Measurements from ENCODE around the gene YPEL2. TPM values are rescaled to one million over a fixed set of nuclear protein-coding genes. Genes with fewer than 3 reads are reported as not detected.

The YPEL2 gene
- total RNA-seq, 2 donors from 2014 or later: 12.8 to 40.3 TPM

GRCh38 chr17:59431601-59432000 is 100.1 kb downstream of the YPEL2 start:
- Histone ChIP-seq H3K4me1 (replicated peaks) (no peaks in the 10 kb centered on the region), H3K9me3 (no peaks in the 10 kb centered on the region), H3K36me3 (no peaks in the 10 kb centered on the region), H3K4me3 (no peak overlapping the region), H3K27me3 (replicated peaks; ENCODE audit: insufficient read depth) (no peaks in the 10 kb centered on the region), H3K27ac (no peak overlapping the region)
- no peak for TF ChIP-seq POLR2AphosphoS5 (IDR thresholded peaks at IDR 0.05)
- no peak for TF ChIP-seq CTCF (IDR thresholded peaks at IDR 0.05)
- no peak for TF ChIP-seq POLR2A (IDR thresholded peaks at IDR 0.05)
- no peak for DNase-seq (ENCODE audit: low spot score)
- intact Hi-C loops (cut with DNase I): no loop called here

- TF ChIP-seq CTCF (IDR thresholded peaks at IDR 0.05): no peak
- TF ChIP-seq POLR2AphosphoS5 (IDR thresholded peaks at IDR 0.05): no peak
- TF ChIP-seq POLR2A (IDR thresholded peaks at IDR 0.05): no peak
- no peak overlapping the region for H3K4me3 ChIP-seq
- H3K9me3 ChIP-seq: no peaks in the 10 kb centered on the region
- no peaks in the 10 kb centered on the region for H3K36me3 ChIP-seq
- no peak overlapping the region for H3K27ac ChIP-seq
- no peak for DNase-seq (ENCODE audit: low spot score)
- intact Hi-C loops (cut with DNase I): no loop called here
- 70% methylated on average over 1 of the region's 1 CpG for WGBS
- H3K4me1 ChIP-seq (replicated peaks): no peaks in the 10 kb centered on the region
- no peaks in the 10 kb centered on the region for H3K27me3 ChIP-seq (replicated peaks; ENCODE audit: insufficient read depth)
Measured at GRCh38 chr17:59432657-59433056, 101.2 kb downstream of the YPEL2 start.

GRCh38 chr17:59433586-59433985 is 102.1 kb downstream of the YPEL2 start:
- 79% methylated on average over 2 of the region's 2 CpGs for WGBS
- no peaks in the 10 kb centered on the region for H3K4me1 ChIP-seq (replicated peaks)
- intact Hi-C loops (cut with DNase I): no loop called here
- no peak overlapping the region for H3K27ac ChIP-seq
- no peaks in the 10 kb centered on the region for H3K36me3 ChIP-seq
- no peak for DNase-seq (ENCODE audit: low spot score)
- no peak overlapping the region for H3K4me3 ChIP-seq
- TF ChIP-seq CTCF (IDR thresholded peaks at IDR 0.05) (no peak), POLR2AphosphoS5 (IDR thresholded peaks at IDR 0.05) (no peak), POLR2A (IDR thresholded peaks at IDR 0.05) (no peak)
- no peaks in the 10 kb centered on the region for H3K9me3 ChIP-seq
- H3K27me3 ChIP-seq (replicated peaks; ENCODE audit: insufficient read depth): no peaks in the 10 kb centered on the region

GRCh38 chr17:59434429-59434828 is 103.0 kb downstream of the YPEL2 start:
- 81% methylated on average over 3 of the region's 3 CpGs for WGBS
- Histone ChIP-seq H3K4me3 (no peak overlapping the region), H3K4me1 (replicated peaks) (no peaks in the 10 kb centered on the region), H3K9me3 (no peaks in the 10 kb centered on the region), H3K27ac (no peak overlapping the region), H3K36me3 (no peaks in the 10 kb centered on the region), H3K27me3 (replicated peaks; ENCODE audit: insufficient read depth) (no peaks in the 10 kb centered on the region)
- TF ChIP-seq POLR2A (IDR thresholded peaks at IDR 0.05): no peak
- TF ChIP-seq CTCF (IDR thresholded peaks at IDR 0.05): no peak
- TF ChIP-seq POLR2AphosphoS5 (IDR thresholded peaks at IDR 0.05): no peak
- no peak for DNase-seq (ENCODE audit: low spot score)
- intact Hi-C loops (cut with DNase I): no loop called here

GRCh38 chr17:59435238-59435637 is 103.8 kb downstream of the YPEL2 start:
- H3K36me3 ChIP-seq: no peaks in the 10 kb centered on the region
- H3K9me3 ChIP-seq: no peaks in the 10 kb centered on the region
- intact Hi-C loops (cut with DNase I): no loop called here
- TF ChIP-seq POLR2AphosphoS5 (IDR thresholded peaks at IDR 0.05) (no peak), POLR2A (IDR thresholded peaks at IDR 0.05) (no peak), CTCF (IDR thresholded peaks at IDR 0.05) (no peak)
- no peak for DNase-seq (ENCODE audit: low spot score)
- no peak overlapping the region for H3K27ac ChIP-seq
- H3K27me3 ChIP-seq (replicated peaks; ENCODE audit: insufficient read depth): no peaks in the 10 kb centered on the region
- no peaks in the 10 kb centered on the region for H3K4me1 ChIP-seq (replicated peaks)
- no peak overlapping the region for H3K4me3 ChIP-seq
- 17% methylated on average over 2 of the region's 2 CpGs for whole genome bisulfite sequencing

Data from prostate gland (tissue), 2 donors.